GM23248 (cell line): Measurements from ENCODE around the gene EXOSC10.

Source experiments
- EZH2 ChIP-seq: fragments of 200-600 bp; sonication (generic); IDR thresholded peaks from 2 replicates; pipeline ENCODE4 v1.6.1; 2018; ENCODE audit warnings: antibody characterized with exemption, mild to moderate bottlenecking; ENCODE audit not compliant: insufficient read depth, poor library complexity, severe bottlenecking
- EZH2phosphoT487 ChIP-seq: fragments of 200-600 bp; sonication (generic); IDR thresholded peaks from 2 replicates; pipeline ENCODE4 v1.6.1; 2018; ENCODE audit warnings: antibody characterized with exemption, moderate library complexity, mild to moderate bottlenecking, low read depth; ENCODE audit not compliant: insufficient read depth

- TF ChIP-seq EZH2, result no peak
- TF ChIP-seq EZH2phosphoT487, result no peak
These were observed 68.8 kb downstream of the EXOSC10 start for GRCh38 chr1:11030865-11031264.
